Suppressor macrophage treated with lipopolysaccharide for 4 hours (primary cell): Measurements from ENCODE around the gene NCLN.
"Not testable (repeated sequence)": the region's sequence is repeated elsewhere in the genome, so short reads cannot be mapped to it uniquely, and the experiment has no call there.

Source experiments
- DNase-seq: peaks from one replicate; pipeline ENCODE4 v3.0.0-alpha.2; 2020

The NCLN gene

GRCh38 chr19:3157096-3157845 lies 28.5 kb upstream of the NCLN start:
- DNase-seq: no peak

- DNase-seq: no peak
These were observed 26.2 kb upstream of the NCLN start for GRCh38 chr19:3159565-3159964.

- no peak for DNase-seq
These were observed 25.5 kb upstream of the NCLN start for GRCh38 chr19:3160219-3160618.

- no peak for DNase-seq
These were observed 24.3 kb upstream of the NCLN start for GRCh38 chr19:3161453-3161852.

- no peak for DNase-seq
These were observed 23.1 kb upstream of the NCLN start for GRCh38 chr19:3162418-3163229.

GRCh38 chr19:3163230-3163886 lies 22.4 kb upstream of the NCLN start:
- DNase-seq: peak; percentile 67

- DNase-seq: no peak
These were observed 21.8 kb upstream of the NCLN start for GRCh38 chr19:3163943-3164342.

- DNase-seq: no peak
These were observed 18.0 kb upstream of the NCLN start for GRCh38 chr19:3167533-3168272.

GRCh38 chr19:3171894-3172672 lies 13.6 kb upstream of the NCLN start:
- DNase-seq: no peak

- DNase-seq: not testable (repeated sequence)
These were observed 13.1 kb upstream of the NCLN start for GRCh38 chr19:3172673-3173000.

GRCh38 chr19:3175781-3176714 lies 9.7 kb upstream of the NCLN start:
- no peak for DNase-seq

GRCh38 chr19:3176715-3177501 lies 8.8 kb upstream of the NCLN start:
- DNase-seq: no peak

GRCh38 chr19:3178377-3178972 lies 7.3 kb upstream of the NCLN start, which contains the start of gene S1PR4:
Gene S1PR4, plus strand, starts transcription at chr19:3178769. Its CDS starts 24 bp downstream, at chr19:3178793.
- DNase-seq: no peak

- DNase-seq: no peak
These were observed 6.6 kb upstream of the NCLN start for GRCh38 chr19:3178973-3179738.

GRCh38 chr19:3179739-3180293 lies 5.9 kb upstream of the NCLN start:
- DNase-seq: no peak

GRCh38 chr19:3183721-3184641 lies 1.7 kb upstream of the NCLN start:
- no peak for DNase-seq

- no peak for DNase-seq
These were observed 776 bp upstream of the NCLN start for GRCh38 chr19:3184847-3185460.
